Endodermal cell (in vitro differentiated cells): ENCODE results near the gene TAMALIN. TPM values are rescaled to one million over a fixed set of nuclear protein-coding genes. Genes with fewer than 3 reads are reported as not detected.

Source experiments
- DNase-seq: peaks from one replicate; pipeline ENCODE4 v3.0.0-alpha.2; 2017
- H3K27ac ChIP-seq: 2 replicates; pipeline ENCODE4 v1.5.1; 2013; ENCODE audit warnings: mild to moderate bottlenecking, low read depth, low read length, moderate library complexity
- H3K27me3 ChIP-seq: 2 replicates; pipeline ENCODE4 v1.6.1; 2013; ENCODE audit warnings: mild to moderate bottlenecking, low read length, moderate library complexity; ENCODE audit not compliant: insufficient read depth, control insufficient read depth, poor library complexity, severe bottlenecking
- H3K36me3 ChIP-seq: 2 replicates; pipeline ENCODE4 v1.7.0; 2013; ENCODE audit warnings: mild to moderate bottlenecking, low read length, moderate library complexity; ENCODE audit not compliant: control insufficient read depth, insufficient read depth
- H3K4me1 ChIP-seq: one replicate; pipeline ENCODE4 v1.7.0; 2013; ENCODE audit warnings: low read length; ENCODE audit not compliant: control insufficient read depth, insufficient read depth
- H3K4me3 ChIP-seq: 2 replicates; pipeline ENCODE4 v1.5.1; 2013; ENCODE audit warnings: mild to moderate bottlenecking, low read length, moderate library complexity
- H3K9ac ChIP-seq: 2 replicates; pipeline ENCODE4 v1.6.1; 2013; ENCODE audit warnings: mild to moderate bottlenecking, low read length, moderate library complexity; ENCODE audit not compliant: poor library complexity, severe bottlenecking; ENCODE audit errors: extremely low read depth
- H3K9me3 ChIP-seq: 2 replicates; pipeline ENCODE4 v1.6.1; 2013; ENCODE audit warnings: mild to moderate bottlenecking, low read length, moderate library complexity; ENCODE audit not compliant: control insufficient read depth
- H3K27ac Mint-ChIP-seq: 2 replicates; pipeline ENCODE4 v1.8.0; 2020; ENCODE audit warnings: mixed read lengths
- H3K27me3 Mint-ChIP-seq: 2 replicates; pipeline ENCODE4 v1.8.0; 2021; ENCODE audit warnings: mild to moderate bottlenecking, mixed read lengths; ENCODE audit not compliant: insufficient read depth
- H3K36me3 Mint-ChIP-seq: 2 replicates; pipeline ENCODE4 v1.8.0; 2020; ENCODE audit warnings: low read depth, mixed read lengths
- H3K4me1 Mint-ChIP-seq: 2 replicates; pipeline ENCODE4 v1.8.0; 2020; ENCODE audit warnings: mixed read lengths
- H3K4me3 Mint-ChIP-seq: 2 replicates; pipeline ENCODE4 v1.8.0; 2020; ENCODE audit warnings: mild to moderate bottlenecking, moderate library complexity, mixed read lengths
- H3K9me3 Mint-ChIP-seq: 2 replicates; pipeline ENCODE4 v1.8.0; 2020; ENCODE audit warnings: mild to moderate bottlenecking, mixed read lengths
- CTCF ChIP-seq: fragments of 200-600 bp; sonication (generic); conservative IDR thresholded peaks from 2 replicates; pipeline ENCODE4 v1.5.0; 2021; ENCODE audit warnings: antibody characterized with exemption, mild to moderate bottlenecking
- WGBS, 2 experiments: methylation state at CpG; one replicate each; pipeline versions ENCODE4 v1.1.5 to v1.1.7; 2013; ENCODE audit warnings: missing lambda C conversion rate in 2 of 2, mixed read lengths in 1 of 2; ENCODE audit not compliant: insufficient coverage in 1 of 2, insufficient read length in 1 of 2; 5-methylcytosine and 5-hydroxymethylcytosine counted together
- total RNA-seq, 2 donors: library from RNA; stranded (reverse); fragmentation: NEBNext Ultra II Directional in 1 of 2; extraction: Animal tissue kit (Norgen Biotek cat#: 25700) in 1 of 2; gene quantifications; 2 replicates in 1 of 2; 3 replicates in 1 of 2; pipeline ENCODE4 v1.2.1, GENCODE V29; 2021

The TAMALIN gene
- total RNA-seq, 2 donors from 2014 or later, result 4.4 to 9.1 TPM

DNA sequence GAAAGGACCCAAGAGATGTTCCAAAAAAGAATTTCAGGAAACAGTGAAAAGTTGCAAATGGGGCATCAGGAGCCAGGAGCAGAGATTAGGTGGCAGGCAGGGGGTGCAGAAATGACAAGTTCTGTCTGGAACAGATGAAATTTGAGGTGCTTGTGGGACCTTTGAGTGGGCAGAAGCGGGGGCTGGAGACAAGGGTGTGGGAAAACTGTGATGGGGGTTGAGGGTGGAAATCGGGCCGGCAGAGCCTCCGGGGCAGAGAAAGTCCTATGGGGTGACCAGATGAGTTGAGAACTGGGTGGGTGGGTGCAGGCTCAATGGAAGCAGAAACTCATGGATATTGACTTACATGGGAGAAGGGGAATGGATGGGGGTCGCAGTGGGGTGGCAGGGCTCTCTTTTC is 42.9 kb downstream of the TAMALIN start:
- no peaks in the 10 kb centered on the region for H3K9me3 Mint-ChIP-seq
- Histone ChIP-seq H3K36me3 (peaks cover under 1% of the 10 kb centered on the region), H3K9me3 (no peaks in the 10 kb centered on the region), H3K9ac (no peak overlapping the region), H3K27ac (no peak overlapping the region), H3K4me3 (peak overlapping the region; percentile 78), H3K4me1 (no peaks in the 10 kb centered on the region), H3K27me3 (no peaks in the 10 kb centered on the region)
- H3K4me1 Mint-ChIP-seq, result peaks cover 27% of the 10 kb centered on the region
- peak overlapping the region; percentile 82 for H3K4me3 Mint-ChIP-seq
- WGBS, 2 experiments, result 88 to 100% methylated on average over 3 to 4 of the region's 5 CpGs
- peaks cover 3% of the 10 kb centered on the region for H3K36me3 Mint-ChIP-seq
- peak overlapping the region; percentile 91 for H3K27ac Mint-ChIP-seq
- TF ChIP-seq CTCF, result no peak
- DNase-seq, result no peak
- peaks cover 11% of the 10 kb centered on the region for H3K27me3 Mint-ChIP-seq

GRCh38 chr12:52050116-52050757 is 43.5 kb downstream of the TAMALIN start:
- 31 to 33% methylated on average over 6 to 16 of the region's 16 CpGs for WGBS, 2 experiments
- Histone ChIP-seq H3K36me3 (peaks cover 6% of the 10 kb centered on the region), H3K9me3 (no peaks in the 10 kb centered on the region), H3K4me1 (no peaks in the 10 kb centered on the region), H3K27me3 (no peaks in the 10 kb centered on the region), H3K4me3 (peak overlapping the region; percentile 78), H3K27ac (no peak overlapping the region), H3K9ac (peak overlapping the region; percentile 93)
- no peak for TF ChIP-seq CTCF
- Mint-ChIP-seq H3K27ac (peak overlapping the region; percentile 91), H3K4me3 (peak overlapping the region; percentile 82), H3K4me1 (peaks cover 27% of the 10 kb centered on the region), H3K27me3 (peaks cover 11% of the 10 kb centered on the region), H3K36me3 (peaks cover 2% of the 10 kb centered on the region), H3K9me3 (no peaks in the 10 kb centered on the region)
- peak; percentile 86 for DNase-seq

DNA sequence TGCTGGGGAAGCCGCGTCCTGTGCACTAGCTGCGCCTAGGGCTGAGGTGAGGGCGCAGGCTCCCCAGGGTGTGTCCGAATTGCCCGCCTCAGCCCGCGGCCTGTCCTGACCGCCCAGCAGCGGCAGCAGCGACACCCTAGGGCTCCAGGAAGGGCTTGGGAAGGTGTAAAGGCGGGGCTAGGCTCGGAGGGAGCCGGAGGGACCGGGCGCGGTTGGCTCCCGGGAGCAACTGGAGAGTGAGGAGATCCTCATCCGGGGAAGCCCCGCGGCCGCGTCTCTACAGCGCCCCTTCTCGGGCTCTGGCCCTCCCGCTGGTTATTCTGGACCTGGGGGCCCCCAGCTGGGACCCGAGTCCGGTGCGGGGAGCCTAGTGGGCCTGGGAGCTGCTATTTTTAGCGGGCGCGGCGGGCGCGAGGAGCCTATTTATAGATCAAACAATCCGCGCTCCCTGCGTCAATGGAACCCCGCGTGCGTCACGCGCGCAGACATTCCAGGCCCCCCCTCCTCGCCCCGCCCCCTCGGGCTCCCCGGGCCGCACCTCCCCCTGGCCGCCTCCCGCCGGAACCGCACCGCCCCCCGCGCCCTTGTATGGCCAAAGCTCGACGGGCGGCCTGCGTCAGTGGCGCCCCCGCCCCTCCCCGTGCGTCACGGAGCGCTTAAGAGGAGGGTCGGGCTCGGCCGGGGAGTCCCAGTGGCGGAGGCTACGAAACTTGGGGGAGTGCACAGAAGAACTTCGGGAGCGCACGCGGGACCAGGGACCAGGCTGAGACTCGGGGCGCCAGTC is 44.2 kb downstream of the TAMALIN start, which contains the start of gene NR4A1:
NR4A1 (plus strand) TSS at position 685 of the 784 bp plus-strand sequence. CDS start 2,887 bp downstream, outside the sequence.
- no peaks in the 10 kb centered on the region for H3K27me3 ChIP-seq
- H3K36me3 Mint-ChIP-seq, result no peaks in the 10 kb centered on the region
- H3K4me1 Mint-ChIP-seq, result peaks cover 27% of the 10 kb centered on the region
- H3K27ac Mint-ChIP-seq, result peak within 1 kb of the TSS; percentile 97
- H3K27ac ChIP-seq, result peak within 1 kb of the TSS; percentile 63
- peak; percentile 9 for TF ChIP-seq CTCF
- peak within 1 kb of the TSS; percentile 93 for H3K9ac ChIP-seq
- H3K4me3 Mint-ChIP-seq, result peak within 1 kb of the TSS; percentile 82
- H3K9me3 Mint-ChIP-seq, result no peaks in the 10 kb centered on the region
- peaks cover 11% of the 10 kb centered on the region for H3K27me3 Mint-ChIP-seq
- H3K4me3 ChIP-seq, result peak within 1 kb of the TSS; percentile 89
- peaks cover 6% of the 10 kb centered on the region for H3K36me3 ChIP-seq
- DNase-seq, result peak; percentile 98
- WGBS, 2 experiments, result 1 to 2% methylated on average over 27 to 77 of the region's 77 CpGs
- H3K4me1 ChIP-seq, result no peaks in the 10 kb centered on the region
- H3K9me3 ChIP-seq, result no peaks in the 10 kb centered on the region
